OCI-LY3 (cell line): ENCODE results near the gene GRID1.

ENCODE experiments used
- H2AFZ ChIP-seq: fragments of 200-600, 300-600 bp; shearing (Covaris generic); 2 replicates; pipeline ENCODE4 v1.6.0; 2014; ENCODE audit warnings: antibody characterized with exemption, low read depth, low read length
- H3K27ac ChIP-seq: fragments of 200-600, 300-600 bp; sonication (generic); 2 replicates; pipeline ENCODE4 v1.5.1; 2014; ENCODE audit warnings: mild to moderate bottlenecking, low read length, moderate library complexity, mixed read lengths
- H3K27me3 ChIP-seq: fragments of 200-600, 300-600 bp; sonication (generic); 2 replicates; pipeline ENCODE4 v1.6.1; 2014; ENCODE audit warnings: low read depth, low read length, mixed read lengths
- H3K36me3 ChIP-seq: fragments of 200-600, 300-600 bp; sonication (generic); replicated peaks from 2 replicates; pipeline ENCODE3; 2014; ENCODE audit warnings: low read depth, low read length, mixed read lengths
- H3K4me1 ChIP-seq: fragments of 300-600, 200-600 bp; sonication (generic); 2 replicates; pipeline ENCODE4 v1.6.1; 2014; ENCODE audit warnings: low read length, mixed read lengths
- H3K4me2 ChIP-seq: fragments of 200-600, 300-600 bp; sonication (generic); 2 replicates; pipeline ENCODE4 v1.6.1; 2014; ENCODE audit warnings: low read length, mixed read lengths
- H3K4me3 ChIP-seq: fragments of 300-600, 200-600 bp; sonication (generic); 2 replicates; pipeline ENCODE4 v1.5.1; 2014; ENCODE audit warnings: antibody characterized with exemption, mild to moderate bottlenecking, low read length, moderate library complexity
- H3K79me2 ChIP-seq: fragments of 300-600, 200-600 bp; shearing (Covaris generic); 2 replicates; pipeline ENCODE4 v1.6.1; 2014; ENCODE audit warnings: mild to moderate bottlenecking, low read length, mixed read lengths
- H3K9ac ChIP-seq: fragments of 300-600, 200-600 bp; shearing (Covaris generic); 2 replicates; pipeline ENCODE4 v1.6.0; 2014; ENCODE audit warnings: mild to moderate bottlenecking, low read length, moderate library complexity
- H3K9me3 ChIP-seq: fragments of 200-600, 300-600 bp; shearing (Covaris generic); 2 replicates; pipeline ENCODE4 v1.6.1; 2014; ENCODE audit warnings: low read length, mixed read lengths; ENCODE audit not compliant: insufficient read depth
- H4K20me1 ChIP-seq: fragments of 200-600, 300-600 bp; sonication (generic); 2 replicates; pipeline ENCODE4 v1.6.1; 2016; ENCODE audit warnings: low read length, mixed read lengths; ENCODE audit not compliant: insufficient read depth
- EZH2phosphoT487 ChIP-seq: fragments of 200-600 bp; shearing (Covaris generic); IDR thresholded peaks from 2 replicates; pipeline ENCODE4 v1.6.1; 2018; ENCODE audit warnings: antibody characterized with exemption, mixed run types, low read depth
- TF ChIP-seq, protein P1 (sequence below): fragments of 200-600, 300-600 bp; sonication (generic); IDR thresholded peaks from 2 replicates; pipeline ENCODE4 v1.5.1; 2014; ENCODE audit warnings: antibody characterized with exemption, low read length, low read depth

The GRID1 gene

GRCh38 chr10:86253091-86254072, 113.2 kb downstream of the GRID1 start:
- Histone ChIP-seq H3K36me3 (no peaks in the 10 kb centered on the region), H4K20me1 (no peaks in the 10 kb centered on the region), H3K79me2 (no peaks in the 10 kb centered on the region), H3K27me3 (no peaks in the 10 kb centered on the region), H3K27ac (no peak overlapping the region), H3K4me2 (no peak overlapping the region), H3K4me3 (no peak overlapping the region), H2AFZ (no peak overlapping the region), H3K9me3 (no peaks in the 10 kb centered on the region), H3K4me1 (no peaks in the 10 kb centered on the region), H3K9ac (no peak overlapping the region)
- TF ChIP-seq EZH2phosphoT487 = no peak
- TF ChIP-seq, protein P1, sequence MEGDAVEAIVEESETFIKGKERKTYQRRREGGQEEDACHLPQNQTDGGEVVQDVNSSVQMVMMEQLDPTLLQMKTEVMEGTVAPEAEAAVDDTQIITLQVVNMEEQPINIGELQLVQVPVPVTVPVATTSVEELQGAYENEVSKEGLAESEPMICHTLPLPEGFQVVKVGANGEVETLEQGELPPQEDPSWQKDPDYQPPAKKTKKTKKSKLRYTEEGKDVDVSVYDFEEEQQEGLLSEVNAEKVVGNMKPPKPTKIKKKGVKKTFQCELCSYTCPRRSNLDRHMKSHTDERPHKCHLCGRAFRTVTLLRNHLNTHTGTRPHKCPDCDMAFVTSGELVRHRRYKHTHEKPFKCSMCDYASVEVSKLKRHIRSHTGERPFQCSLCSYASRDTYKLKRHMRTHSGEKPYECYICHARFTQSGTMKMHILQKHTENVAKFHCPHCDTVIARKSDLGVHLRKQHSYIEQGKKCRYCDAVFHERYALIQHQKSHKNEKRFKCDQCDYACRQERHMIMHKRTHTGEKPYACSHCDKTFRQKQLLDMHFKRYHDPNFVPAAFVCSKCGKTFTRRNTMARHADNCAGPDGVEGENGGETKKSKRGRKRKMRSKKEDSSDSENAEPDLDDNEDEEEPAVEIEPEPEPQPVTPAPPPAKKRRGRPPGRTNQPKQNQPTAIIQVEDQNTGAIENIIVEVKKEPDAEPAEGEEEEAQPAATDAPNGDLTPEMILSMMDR = no peak

GRCh38 chr10:86252556-86252955, 114.0 kb downstream of the GRID1 start:
- H3K4me1 ChIP-seq = no peaks in the 10 kb centered on the region
- H3K27ac ChIP-seq = no peak overlapping the region
- H3K4me3 ChIP-seq = no peak overlapping the region
- no peak overlapping the region for H3K9ac ChIP-seq
- no peaks in the 10 kb centered on the region for H3K27me3 ChIP-seq
- no peak overlapping the region for H3K4me2 ChIP-seq
- H4K20me1 ChIP-seq = no peaks in the 10 kb centered on the region
- no peaks in the 10 kb centered on the region for H3K36me3 ChIP-seq
- H3K79me2 ChIP-seq = no peaks in the 10 kb centered on the region
- H3K9me3 ChIP-seq = no peaks in the 10 kb centered on the region
- TF ChIP-seq EZH2phosphoT487 = no peak
- TF ChIP-seq, protein P1 = no peak
- no peak overlapping the region for H2AFZ ChIP-seq

DNA sequence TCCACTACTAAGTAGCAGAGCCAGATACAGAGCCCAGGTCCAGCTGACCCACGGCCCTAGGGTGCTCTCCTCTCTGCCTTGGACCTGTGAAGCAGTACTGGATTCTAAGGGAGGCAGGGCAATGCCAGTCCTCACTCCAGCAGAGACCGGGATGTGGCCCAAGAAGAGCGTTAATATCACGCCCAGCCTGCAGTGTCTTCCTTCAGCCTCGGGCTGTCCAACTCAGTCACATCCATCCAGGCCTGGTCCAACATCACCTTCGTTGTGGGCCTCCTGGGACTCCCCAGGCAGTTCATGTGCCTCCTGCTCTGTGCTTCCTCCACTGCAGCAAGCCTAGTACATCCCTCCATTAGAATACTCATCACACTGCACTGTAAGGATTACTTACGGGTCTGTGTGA, 114.5 kb downstream of the GRID1 start:
- Histone ChIP-seq H3K9ac (no peak overlapping the region), H3K79me2 (no peaks in the 10 kb centered on the region), H4K20me1 (no peaks in the 10 kb centered on the region), H3K4me3 (no peak overlapping the region), H3K9me3 (no peaks in the 10 kb centered on the region), H3K36me3 (no peaks in the 10 kb centered on the region), H3K27me3 (no peaks in the 10 kb centered on the region), H3K4me2 (no peak overlapping the region), H3K27ac (no peak overlapping the region), H2AFZ (no peak overlapping the region), H3K4me1 (no peaks in the 10 kb centered on the region)
- no peak for TF ChIP-seq EZH2phosphoT487
- TF ChIP-seq, protein P1 = no peak

DNA sequence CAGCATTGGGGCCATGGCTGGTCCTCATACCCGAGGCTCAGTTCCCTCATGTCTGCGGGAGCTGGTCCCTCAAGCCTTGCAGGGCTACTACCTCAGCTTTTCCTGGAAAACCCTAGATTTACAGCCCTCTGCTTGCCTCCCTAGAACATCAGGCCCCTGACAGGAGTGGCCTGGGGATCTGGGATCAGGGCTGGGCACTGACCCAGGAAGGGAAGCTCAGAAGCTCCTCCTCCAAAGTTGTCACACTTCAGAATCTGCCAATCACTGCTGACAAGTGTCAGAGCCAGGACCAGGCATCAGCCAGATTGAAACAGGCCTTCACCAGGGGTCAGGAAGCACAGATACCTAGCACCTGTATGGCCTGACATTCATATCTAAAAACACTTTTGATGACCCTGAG, 115.2 kb downstream of the GRID1 start:
- no peak for TF ChIP-seq EZH2phosphoT487
- TF ChIP-seq, protein P1 = no peak
- Histone ChIP-seq H3K79me2 (no peaks in the 10 kb centered on the region), H3K36me3 (no peaks in the 10 kb centered on the region), H3K27me3 (no peaks in the 10 kb centered on the region), H3K4me1 (no peaks in the 10 kb centered on the region), H4K20me1 (no peaks in the 10 kb centered on the region), H3K9ac (no peak overlapping the region), H3K4me3 (no peak overlapping the region), H3K4me2 (no peak overlapping the region), H3K27ac (no peak overlapping the region), H3K9me3 (no peaks in the 10 kb centered on the region), H2AFZ (no peak overlapping the region)
